Nephron (organoid): Measurements from ENCODE around the gene CD3E.

ENCODE experiments used
- H3K27ac Mint-ChIP-seq, 3 experiments: 2 replicates each; pipeline ENCODE4 v1.8.0; 2020; ENCODE audit warnings: mixed read lengths in 3 of 3, mild to moderate bottlenecking in 2 of 3, moderate library complexity in 1 of 3
- H3K27me3 Mint-ChIP-seq: 2 replicates; pipeline ENCODE4 v1.8.0; 2021; ENCODE audit warnings: low read depth, mild to moderate bottlenecking, moderate library complexity, mixed read lengths
- H3K36me3 Mint-ChIP-seq: 2 replicates; pipeline ENCODE4 v1.8.0; 2020; ENCODE audit warnings: low read depth, mixed read lengths
- H3K4me1 Mint-ChIP-seq: 2 replicates; pipeline ENCODE4 v1.8.0; 2020; ENCODE audit warnings: mixed read lengths
- H3K4me3 Mint-ChIP-seq, 3 experiments: 2 replicates each; pipeline ENCODE4 v1.8.0; 2020; ENCODE audit warnings: mild to moderate bottlenecking in 3 of 3, mixed read lengths in 3 of 3, moderate library complexity in 2 of 3
- H3K9me3 Mint-ChIP-seq: 2 replicates; pipeline ENCODE4 v1.8.0; 2020; ENCODE audit warnings: mixed read lengths
- TF ChIP-seq, protein P1 (sequence below), 3 experiments: fragments of 200-600 bp; sonication (generic); IDR thresholded peaks; one replicate each; pipeline ENCODE4 v1.5.0; 2021; ENCODE audit warnings: antibody characterized with exemption in 3 of 3; ENCODE audit not compliant: unreplicated experiment in 3 of 3

Gene CD3E

DNA sequence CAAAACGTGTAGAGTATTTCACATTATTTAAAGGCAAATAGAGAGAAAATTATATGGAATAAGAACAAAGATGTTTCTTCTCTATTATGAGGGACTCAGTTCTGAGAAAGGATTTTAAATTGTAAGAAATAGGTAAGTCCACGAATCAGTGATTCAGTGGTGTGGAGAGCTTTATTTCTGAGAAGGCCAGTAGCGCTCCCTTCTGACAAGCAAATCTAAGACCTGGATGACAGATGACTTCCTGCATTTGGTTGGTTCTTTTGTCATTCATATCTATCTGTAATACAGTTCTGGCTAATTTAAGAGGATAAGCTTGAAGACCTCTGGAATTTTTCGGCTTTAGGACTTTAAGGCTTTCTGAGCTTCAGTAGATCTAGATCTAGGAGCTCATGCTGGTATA lies 7.0 kb downstream of the CD3E start:
- H3K9me3 Mint-ChIP-seq, result no peaks in the 10 kb centered on the region
- H3K4me3 Mint-ChIP-seq, result no peak overlapping the region
- no peak overlapping the region for H3K27ac Mint-ChIP-seq
- H3K4me1 Mint-ChIP-seq, result peaks cover 21% of the 10 kb centered on the region
- no peaks in the 10 kb centered on the region for H3K36me3 Mint-ChIP-seq
- peaks cover 14% of the 10 kb centered on the region for H3K27me3 Mint-ChIP-seq
- TF ChIP-seq, protein P1, sequence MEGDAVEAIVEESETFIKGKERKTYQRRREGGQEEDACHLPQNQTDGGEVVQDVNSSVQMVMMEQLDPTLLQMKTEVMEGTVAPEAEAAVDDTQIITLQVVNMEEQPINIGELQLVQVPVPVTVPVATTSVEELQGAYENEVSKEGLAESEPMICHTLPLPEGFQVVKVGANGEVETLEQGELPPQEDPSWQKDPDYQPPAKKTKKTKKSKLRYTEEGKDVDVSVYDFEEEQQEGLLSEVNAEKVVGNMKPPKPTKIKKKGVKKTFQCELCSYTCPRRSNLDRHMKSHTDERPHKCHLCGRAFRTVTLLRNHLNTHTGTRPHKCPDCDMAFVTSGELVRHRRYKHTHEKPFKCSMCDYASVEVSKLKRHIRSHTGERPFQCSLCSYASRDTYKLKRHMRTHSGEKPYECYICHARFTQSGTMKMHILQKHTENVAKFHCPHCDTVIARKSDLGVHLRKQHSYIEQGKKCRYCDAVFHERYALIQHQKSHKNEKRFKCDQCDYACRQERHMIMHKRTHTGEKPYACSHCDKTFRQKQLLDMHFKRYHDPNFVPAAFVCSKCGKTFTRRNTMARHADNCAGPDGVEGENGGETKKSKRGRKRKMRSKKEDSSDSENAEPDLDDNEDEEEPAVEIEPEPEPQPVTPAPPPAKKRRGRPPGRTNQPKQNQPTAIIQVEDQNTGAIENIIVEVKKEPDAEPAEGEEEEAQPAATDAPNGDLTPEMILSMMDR (IDR thresholded peaks at IDR 0.05; ENCODE audit: unreplicated experiment in 3 of 3), result no peak

DNA sequence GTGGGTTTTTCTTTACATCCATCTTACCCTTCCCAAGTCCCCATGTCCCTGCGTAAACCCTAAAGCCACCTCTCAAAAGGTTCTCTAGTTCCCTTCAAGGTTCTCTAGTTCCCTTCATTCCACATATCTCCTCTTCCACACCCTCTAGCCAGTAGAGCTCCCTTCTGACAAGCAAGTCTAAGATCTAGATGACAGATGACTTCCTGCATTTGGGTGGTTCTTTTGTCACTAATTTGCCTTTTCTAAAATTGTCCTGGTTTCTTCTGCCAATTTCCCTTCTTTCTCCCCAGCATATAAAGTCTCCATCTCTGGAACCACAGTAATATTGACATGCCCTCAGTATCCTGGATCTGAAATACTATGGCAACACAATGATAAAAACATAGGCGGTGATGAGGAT lies 7.8 kb downstream of the CD3E start:
- peaks cover 27% of the 10 kb centered on the region for H3K4me1 Mint-ChIP-seq
- no peak overlapping the region for H3K27ac Mint-ChIP-seq
- no peaks in the 10 kb centered on the region for H3K36me3 Mint-ChIP-seq
- TF ChIP-seq, protein P1 (IDR thresholded peaks at IDR 0.05; ENCODE audit: unreplicated experiment in 3 of 3), result no peak
- no peak overlapping the region for H3K4me3 Mint-ChIP-seq
- H3K9me3 Mint-ChIP-seq, result no peaks in the 10 kb centered on the region
- peaks cover 14% of the 10 kb centered on the region for H3K27me3 Mint-ChIP-seq

DNA sequence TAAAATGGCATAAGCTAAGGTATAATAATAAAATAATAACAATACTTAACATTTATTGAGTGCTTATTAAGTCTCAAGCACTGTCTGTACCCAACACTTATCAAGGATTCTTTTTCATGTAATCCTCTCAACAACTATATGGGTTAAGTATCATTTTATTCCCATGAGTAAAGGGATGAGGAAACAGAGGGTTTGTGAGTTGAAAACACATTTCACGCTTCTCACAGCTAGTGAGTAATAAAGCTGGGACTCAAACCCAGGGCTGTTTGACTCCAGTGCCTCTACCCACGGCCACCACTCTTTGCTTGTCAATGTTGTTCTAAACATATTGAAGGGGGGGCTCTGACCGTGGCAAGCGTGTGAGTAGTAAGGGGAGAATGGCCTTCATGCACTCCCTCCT lies 8.7 kb downstream of the CD3E start:
- TF ChIP-seq, protein P1 (IDR thresholded peaks at IDR 0.05; ENCODE audit: unreplicated experiment in 3 of 3), result no peak
- H3K4me3 Mint-ChIP-seq, result no peak overlapping the region
- no peak overlapping the region for H3K27ac Mint-ChIP-seq
- no peaks in the 10 kb centered on the region for H3K36me3 Mint-ChIP-seq
- H3K27me3 Mint-ChIP-seq, result peaks cover 14% of the 10 kb centered on the region
- H3K4me1 Mint-ChIP-seq, result peaks cover 27% of the 10 kb centered on the region
- no peaks in the 10 kb centered on the region for H3K9me3 Mint-ChIP-seq

DNA sequence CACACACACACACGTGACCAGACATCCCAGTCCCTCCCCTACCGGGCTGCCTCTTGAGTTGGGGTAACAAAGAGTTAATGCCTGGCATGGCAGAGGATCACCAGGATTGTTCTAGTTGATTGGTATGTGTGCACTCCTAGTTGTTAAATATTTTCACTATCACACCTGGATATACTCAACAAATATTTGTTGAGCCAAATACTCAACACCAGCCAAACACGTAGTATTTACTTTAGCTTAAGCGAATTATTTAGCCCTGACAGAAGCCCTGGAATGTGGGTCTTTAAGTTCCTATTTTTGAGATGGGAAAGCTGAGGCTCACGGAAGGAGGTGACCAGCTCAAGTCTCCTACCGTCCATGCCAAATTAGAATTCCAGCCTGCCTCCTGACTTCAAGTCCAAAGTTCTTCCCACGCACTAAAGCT lies 10.5 kb downstream of the CD3E start:
- TF ChIP-seq, protein P1 (IDR thresholded peaks at IDR 0.05; ENCODE audit: unreplicated experiment in 3 of 3), result no peak
- Mint-ChIP-seq H3K36me3 (no peaks in the 10 kb centered on the region), H3K27me3 (peaks cover 19% of the 10 kb centered on the region), H3K27ac (peak overlapping the region; percentile 54 to 84 (median 56)), H3K4me1 (peaks cover 27% of the 10 kb centered on the region), H3K4me3 (no peak overlapping the region), H3K9me3 (no peaks in the 10 kb centered on the region)

DNA sequence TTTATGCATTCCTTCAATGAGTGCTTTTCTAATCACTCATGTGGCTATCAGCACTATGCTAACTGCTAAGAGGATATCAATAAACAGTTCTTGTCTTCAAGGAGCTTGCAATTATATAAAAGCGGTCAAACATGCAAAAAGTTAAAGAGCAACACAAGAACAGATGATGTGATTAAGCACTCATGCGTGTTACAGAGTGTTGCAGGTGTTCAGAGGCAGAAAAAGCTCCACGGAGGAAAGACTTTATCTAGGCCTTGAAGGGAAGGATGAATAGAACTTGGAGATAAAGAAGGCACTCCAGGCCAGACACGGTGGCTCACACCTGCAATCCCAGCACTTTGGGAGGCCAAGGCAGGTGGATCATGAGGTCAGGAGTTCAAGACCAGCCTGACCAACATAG lies 13.6 kb downstream of the CD3E start:
- Mint-ChIP-seq H3K27ac (no peak overlapping the region), H3K4me1 (peaks cover 27% of the 10 kb centered on the region), H3K36me3 (no peaks in the 10 kb centered on the region), H3K4me3 (no peak overlapping the region), H3K27me3 (peaks cover 10% of the 10 kb centered on the region), H3K9me3 (no peaks in the 10 kb centered on the region)
- TF ChIP-seq, protein P1 (IDR thresholded peaks at IDR 0.05; ENCODE audit: unreplicated experiment in 3 of 3), result no peak

DNA sequence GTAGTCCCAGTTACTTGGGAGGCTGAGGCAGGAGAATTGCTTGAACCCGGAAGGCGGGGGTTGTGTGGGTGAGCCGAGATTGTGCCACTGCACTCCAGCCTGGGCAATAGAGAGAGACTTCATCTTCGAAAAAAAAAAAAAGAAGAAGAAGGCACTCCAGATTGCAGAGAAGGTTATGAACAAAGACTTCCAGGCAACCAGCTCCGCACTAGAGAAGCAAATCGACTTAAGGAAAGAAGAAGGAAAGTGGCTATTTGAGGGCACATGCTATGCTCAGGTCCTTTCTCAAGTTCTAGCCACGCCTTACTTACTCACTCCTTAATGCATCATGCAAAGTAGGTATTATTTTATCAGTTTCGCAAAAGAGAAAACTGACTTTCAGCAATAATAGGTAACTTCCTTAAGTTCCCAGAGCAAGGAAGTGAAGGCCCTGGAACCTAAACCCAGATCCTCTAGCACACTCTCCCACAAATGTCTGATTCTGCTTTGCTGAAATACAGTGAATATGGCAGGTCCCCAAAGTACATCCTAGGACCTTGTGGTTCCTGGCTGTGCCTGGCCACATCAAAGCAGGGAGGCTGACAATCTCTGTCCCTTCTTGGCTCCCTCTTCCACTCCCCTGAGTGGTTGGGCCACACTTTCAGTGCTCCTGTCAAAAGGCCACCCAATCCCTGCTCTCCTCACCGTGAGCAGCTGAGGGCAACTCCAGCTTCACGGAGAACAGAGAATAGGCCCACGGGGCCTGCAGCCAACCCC lies 14.2 kb downstream of the CD3E start:
- no peak overlapping the region for H3K27ac Mint-ChIP-seq
- H3K4me3 Mint-ChIP-seq, result no peak overlapping the region
- TF ChIP-seq, protein P1 (IDR thresholded peaks at IDR 0.05; ENCODE audit: unreplicated experiment in 3 of 3), result no peak
- H3K27me3 Mint-ChIP-seq, result peaks cover 16% of the 10 kb centered on the region
- peaks cover 27% of the 10 kb centered on the region for H3K4me1 Mint-ChIP-seq
- no peaks in the 10 kb centered on the region for H3K36me3 Mint-ChIP-seq
- H3K9me3 Mint-ChIP-seq, result no peaks in the 10 kb centered on the region
